Fibroblast of gingiva (primary cell): ENCODE results near the gene DPP3.
A peak's percentile ranks its signal among the peaks of the same experiment; 100 is the strongest.

Experiments used
- DNase-seq: peaks from one replicate; pipeline ENCODE4 v3.0.0-alpha.2; 2011; ENCODE audit warnings: low read depth

The DPP3 gene

DNA sequence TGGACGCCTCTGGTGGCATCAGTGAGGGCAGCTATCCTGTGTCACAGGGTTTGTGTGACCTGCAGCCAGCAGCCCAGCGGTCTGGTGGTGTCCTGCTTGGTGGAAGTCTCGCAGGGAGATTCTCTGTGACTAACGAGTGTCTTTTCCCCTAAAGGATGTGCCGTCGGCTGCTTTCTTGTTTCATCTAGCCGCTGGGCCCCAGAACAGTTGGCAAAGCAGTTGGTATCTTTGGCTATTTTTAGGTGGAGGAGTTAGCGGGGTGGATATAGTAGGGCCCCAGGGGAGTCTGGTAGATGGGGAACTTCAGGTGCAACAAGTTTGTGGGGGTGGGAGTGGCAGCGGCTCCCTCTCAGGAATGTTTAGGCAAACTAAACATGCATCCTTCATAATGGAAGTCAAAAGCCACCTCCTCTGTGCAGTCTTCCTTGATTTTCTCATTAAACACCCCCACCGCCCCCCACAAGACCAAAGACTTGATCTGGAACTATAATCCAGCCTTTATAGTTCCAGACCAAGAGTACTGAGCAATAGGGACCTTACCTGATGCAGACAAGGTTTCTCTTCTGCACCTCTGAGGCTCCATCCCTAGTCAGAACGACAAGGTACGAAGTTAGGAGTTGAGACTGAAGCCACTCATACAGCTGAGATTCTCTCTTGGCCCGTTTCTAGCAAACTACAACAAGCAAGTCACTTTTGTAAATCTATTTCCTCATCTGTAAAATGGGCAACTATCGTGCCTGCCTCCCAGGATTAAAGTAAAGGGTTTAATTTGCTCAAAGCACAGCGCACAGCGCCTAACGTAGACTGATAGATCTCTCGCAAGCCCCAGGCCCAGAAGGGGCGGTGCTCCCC is 14.6 kb upstream of the DPP3 start:
- no peak for DNase-seq

- DNase-seq: peak; percentile 87
These were observed 13.8 kb upstream of the DPP3 start, which contains the start of gene PELI3 for GRCh38 chr11:66466225-66467033. PELI3 (plus strand) TSS chr11:66466905; CDS start chr11:66468129, 1,224 bp downstream.

DNA sequence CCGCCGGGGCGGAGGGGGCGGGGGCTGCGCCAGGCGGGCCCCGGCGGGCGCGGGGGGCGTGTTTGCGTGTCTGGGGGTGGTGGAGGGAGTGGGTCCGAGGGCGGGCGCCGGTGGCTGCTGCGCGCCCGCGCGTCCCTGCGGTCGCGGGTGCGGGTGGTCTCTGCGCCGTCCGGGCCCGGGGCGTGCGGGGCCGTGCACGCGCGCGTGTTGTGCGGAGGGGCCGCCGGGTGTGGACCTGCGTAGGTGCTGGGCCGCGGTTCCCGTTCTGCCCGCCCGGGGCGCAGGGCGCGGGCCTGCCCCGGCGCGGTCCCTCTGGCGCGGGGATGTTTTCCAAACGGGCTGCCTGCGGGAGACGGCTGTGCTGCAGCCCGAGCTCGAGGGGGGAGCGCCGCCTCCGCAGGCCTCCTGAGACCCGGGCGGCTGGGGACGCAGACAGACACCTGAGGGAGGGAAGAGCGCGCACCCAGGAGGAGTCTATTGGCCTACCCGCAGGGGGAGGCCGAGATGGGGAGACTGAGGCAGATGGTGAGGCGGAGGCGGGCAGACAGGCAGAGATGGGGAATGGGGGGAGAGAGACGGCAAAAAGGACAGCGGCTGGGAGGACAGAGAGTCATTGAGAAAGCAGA is 13.1 kb upstream of the DPP3 start:
- no peak for DNase-seq

GRCh38 chr11:66467756-66468155 is 12.5 kb upstream of the DPP3 start:
- DNase-seq: peak; percentile 50

GRCh38 chr11:66468691-66469090 is 11.5 kb upstream of the DPP3 start:
- DNase-seq: no peak

GRCh38 chr11:66469441-66469840 is 10.8 kb upstream of the DPP3 start:
- no peak for DNase-seq

DNA sequence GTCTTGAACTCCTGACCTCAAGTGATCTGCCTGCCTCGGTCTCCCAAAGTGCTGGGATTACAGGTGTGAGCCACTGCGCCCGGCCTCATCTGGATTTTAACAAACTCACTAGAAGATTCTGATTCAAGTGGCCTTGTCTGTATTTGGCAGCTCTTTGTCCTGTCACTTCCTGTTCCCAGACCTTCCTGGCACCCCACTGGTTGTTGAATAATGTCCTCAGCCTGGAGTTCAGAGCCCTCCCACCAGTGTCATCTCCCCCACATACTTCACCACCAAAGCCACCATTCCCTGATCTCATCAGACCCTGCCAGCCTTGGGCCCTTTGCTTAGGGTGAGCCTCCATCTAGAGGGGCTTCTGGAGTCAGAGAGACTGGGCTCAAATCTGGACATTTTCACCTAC is 10.2 kb upstream of the DPP3 start:
- no peak for DNase-seq

GRCh38 chr11:66471142-66471541 is 9.1 kb upstream of the DPP3 start:
- DNase-seq: no peak

DNA sequence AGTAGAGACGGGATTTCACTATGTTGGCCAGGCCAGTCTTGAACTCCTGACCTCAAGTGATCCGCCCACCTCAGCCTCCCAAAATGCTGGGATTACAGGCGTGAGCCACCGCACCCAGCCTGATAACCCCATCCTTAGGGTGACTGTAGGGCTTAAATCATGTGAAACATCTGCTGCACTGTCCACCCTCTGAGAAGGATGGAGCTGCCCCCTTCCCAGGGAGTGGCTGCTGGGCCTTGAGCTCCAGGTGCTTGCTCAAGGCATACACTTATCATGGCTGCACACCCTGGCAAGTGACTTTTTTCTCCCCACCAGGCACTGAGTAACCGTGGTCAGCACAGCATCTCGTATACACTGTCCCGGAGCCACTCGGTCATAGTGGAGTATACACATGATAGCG is 8.2 kb upstream of the DPP3 start:
- DNase-seq: no peak

GRCh38 chr11:66473167-66473566 is 7.1 kb upstream of the DPP3 start:
- no peak for DNase-seq

DNA sequence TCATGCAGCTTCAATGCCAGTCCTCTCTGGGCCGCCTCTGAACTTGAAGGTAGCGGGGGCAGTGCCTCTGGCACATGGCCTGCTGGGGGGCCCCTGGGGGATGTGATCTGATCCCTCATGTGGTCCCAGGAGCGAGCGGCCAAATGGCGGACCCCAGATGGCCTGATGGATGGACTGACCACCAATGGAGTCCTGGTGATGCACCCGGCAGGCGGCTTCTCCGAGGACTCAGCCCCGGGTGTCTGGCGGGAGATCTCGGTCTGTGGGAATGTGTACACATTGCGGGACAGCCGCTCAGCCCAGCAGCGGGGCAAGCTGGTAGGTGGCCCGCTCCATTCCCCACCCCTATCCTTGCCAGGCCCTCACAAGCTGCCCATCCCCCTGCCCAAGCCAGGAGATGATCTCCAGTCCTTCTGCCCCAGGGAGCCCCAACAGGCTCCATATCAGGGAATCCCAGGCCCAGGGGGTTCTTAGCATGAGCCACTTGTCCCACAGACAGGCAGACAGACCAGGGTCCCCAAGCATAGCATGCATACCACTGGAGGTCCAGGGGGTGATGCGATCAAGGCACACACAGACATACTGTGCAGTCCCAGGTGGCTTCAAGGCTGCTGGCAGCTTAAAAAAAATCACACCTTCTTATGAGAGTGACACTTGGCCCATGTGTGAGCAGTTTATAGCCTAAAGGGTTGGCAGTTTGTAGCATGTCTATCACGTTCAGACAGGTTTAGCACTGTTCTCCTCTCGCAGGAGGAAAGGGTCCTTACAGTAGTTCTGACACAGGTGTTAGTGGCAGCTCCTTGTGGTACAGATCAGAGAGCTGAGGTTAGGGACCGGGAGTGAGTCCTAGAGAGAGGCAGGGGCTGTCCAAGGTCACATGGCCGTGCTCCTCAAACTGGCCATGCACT is 6.4 kb upstream of the DPP3 start:
- no peak for DNase-seq

- no peak for DNase-seq
These were observed 4.7 kb upstream of the DPP3 start for GRCh38 chr11:66475349-66476172.

GRCh38 chr11:66476173-66476840 is 3.9 kb upstream of the DPP3 start:
- DNase-seq: no peak

DNA sequence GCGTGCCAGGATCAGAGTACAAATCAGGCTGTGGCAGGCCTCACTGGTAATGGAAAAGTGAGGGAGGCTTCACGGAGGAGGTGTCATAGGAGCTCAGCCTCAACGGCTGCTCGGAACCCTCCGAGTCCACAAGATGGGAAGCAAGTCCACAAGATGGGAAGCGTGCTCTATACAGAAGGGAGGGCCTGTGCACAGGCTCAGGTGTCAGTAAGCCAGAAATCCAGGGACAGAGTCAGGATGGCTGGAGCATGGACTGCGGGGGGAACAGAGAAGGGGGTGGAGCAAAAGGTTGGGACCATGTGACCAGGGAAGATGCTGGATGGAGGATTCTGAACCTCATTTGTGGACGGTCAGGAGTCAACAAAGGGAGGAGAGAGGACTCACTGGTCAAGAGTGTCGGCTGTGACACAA is 3.4 kb upstream of the DPP3 start:
- DNase-seq: no peak

DNA sequence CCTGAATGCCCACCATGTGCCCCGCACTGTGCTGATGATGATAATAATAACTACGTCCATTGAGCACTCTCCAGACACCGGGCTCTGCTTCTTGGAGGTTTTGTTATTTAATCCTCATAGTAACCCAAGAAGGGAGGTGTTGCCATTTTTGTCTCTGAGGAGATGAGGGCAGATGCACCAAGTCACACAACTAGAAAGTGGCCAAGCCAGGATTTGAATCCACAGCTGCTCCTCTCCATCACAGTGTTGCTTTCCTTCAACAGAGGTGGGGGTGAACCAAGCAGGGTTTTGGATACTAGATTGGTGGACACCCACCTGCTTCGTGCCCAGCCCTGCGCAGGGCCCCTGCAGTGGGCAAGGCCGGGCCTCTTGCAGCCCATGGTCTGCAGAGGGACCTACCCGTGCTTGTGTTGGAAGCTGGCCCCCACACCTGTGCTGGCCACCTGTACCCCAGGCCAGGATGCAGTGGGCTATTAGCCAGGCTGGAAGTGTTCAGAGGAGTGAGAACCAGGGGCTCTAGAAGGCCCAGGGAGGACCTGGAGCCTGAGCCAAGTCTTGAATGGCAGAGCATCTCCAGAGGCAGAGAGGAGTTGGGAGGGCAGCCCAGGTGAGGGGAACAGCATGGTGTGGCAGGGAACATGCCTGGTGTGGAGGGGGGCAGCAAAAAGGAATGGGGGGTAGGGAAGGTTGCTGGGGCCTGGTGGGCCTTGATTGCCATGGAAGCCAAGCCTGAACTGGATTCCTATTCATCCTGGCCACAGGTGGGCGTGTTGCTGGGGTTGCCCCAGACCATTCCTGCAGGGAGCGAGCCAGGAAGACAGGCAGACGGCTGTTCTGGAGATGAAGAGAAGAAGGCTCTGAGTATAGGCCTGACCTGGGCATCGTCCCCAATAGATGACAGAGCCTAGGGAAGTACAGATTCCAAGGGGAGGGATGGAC is 2.7 kb upstream of the DPP3 start:
- no peak for DNase-seq

DNA sequence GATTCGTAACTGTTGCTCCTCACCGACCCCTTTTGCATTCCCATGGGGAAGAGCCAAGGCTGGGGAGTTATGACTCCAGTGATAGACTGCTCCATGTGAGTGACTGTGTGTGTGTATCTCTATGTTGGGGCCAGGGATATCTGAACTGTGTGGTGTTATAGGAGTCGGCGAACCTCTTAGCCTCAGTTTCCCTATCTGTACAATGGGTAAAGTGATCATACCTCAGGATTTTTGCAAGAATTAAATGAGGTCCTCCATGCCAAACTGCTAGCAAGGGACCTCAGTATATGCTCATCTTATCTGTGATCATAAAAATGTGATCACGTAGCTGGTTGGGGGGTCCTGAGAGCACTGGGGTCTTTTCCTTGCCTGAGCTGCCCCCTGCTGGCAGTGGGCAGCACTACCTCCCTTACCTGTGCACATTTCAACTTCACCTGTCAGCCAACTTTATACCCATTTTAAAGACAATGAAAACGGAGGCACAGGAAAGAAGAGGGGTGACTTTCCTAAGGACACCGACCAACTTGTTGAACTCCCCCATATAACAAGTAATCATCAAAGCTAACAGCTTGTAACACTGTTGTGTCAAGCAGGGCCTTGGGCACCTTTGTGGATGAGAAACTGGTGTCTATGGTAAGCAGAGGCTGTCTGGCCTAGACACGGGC is 1.4 kb upstream of the DPP3 start:
- DNase-seq: no peak

GRCh38 chr11:66479394-66480116 is 679 bp upstream of the DPP3 start:
- peak; percentile 42 for DNase-seq
